Activated T-helper 1 cell treated with Interleukin-2 at 50 U/mL for 16 hours (primary cell): ENCODE data around the gene JAKMIP2.
"Not testable (repeated sequence)": the region's sequence is repeated elsewhere in the genome, so short reads cannot be mapped to it uniquely, and the experiment has no call there.

Experiments used
- DNase-seq: peaks from one replicate; pipeline ENCODE4 v3.0.0-alpha.2; 2020; ENCODE audit warnings: low read depth

JAKMIP2 gene

GRCh38 chr5:147601652-147602051 lies 180.9 kb downstream of the JAKMIP2 start:
- DNase-seq: no peak

- DNase-seq: no peak
Measured at GRCh38 chr5:147591120-147591519, 191.4 kb downstream of the JAKMIP2 start.

GRCh38 chr5:147590096-147590495 lies 192.4 kb downstream of the JAKMIP2 start:
- DNase-seq: no peak

GRCh38 chr5:147586832-147587231 lies 195.7 kb downstream of the JAKMIP2 start:
- no peak for DNase-seq

GRCh38 chr5:147586221-147586620 lies 196.3 kb downstream of the JAKMIP2 start:
- no peak for DNase-seq

GRCh38 chr5:147582272-147582671 lies 200.3 kb downstream of the JAKMIP2 start:
- not testable (repeated sequence) for DNase-seq

GRCh38 chr5:147580418-147580817 lies 202.1 kb downstream of the JAKMIP2 start:
- not testable (repeated sequence) for DNase-seq

GRCh38 chr5:147578228-147579024 lies 204.1 kb downstream of the JAKMIP2 start:
- DNase-seq: no peak

GRCh38 chr5:147576646-147577535 lies 205.6 kb downstream of the JAKMIP2 start:
- DNase-seq: no peak

- DNase-seq: no peak
Measured at GRCh38 chr5:147575598-147575997, 206.9 kb downstream of the JAKMIP2 start.

- DNase-seq: no peak
Measured at GRCh38 chr5:147573211-147573610, 209.3 kb downstream of the JAKMIP2 start.

- no peak for DNase-seq
Measured at GRCh38 chr5:147568710-147569406, 213.7 kb downstream of the JAKMIP2 start.

- DNase-seq: no peak
Measured at GRCh38 chr5:147567917-147568598, 214.5 kb downstream of the JAKMIP2 start.

GRCh38 chr5:147565524-147565923 lies 217.0 kb downstream of the JAKMIP2 start:
- DNase-seq: no peak

- DNase-seq: no peak
Measured at GRCh38 chr5:147564124-147564486, 218.4 kb downstream of the JAKMIP2 start.

- DNase-seq: no peak
Measured at GRCh38 chr5:147563466-147564123, 218.9 kb downstream of the JAKMIP2 start.

GRCh38 chr5:147561435-147561834 lies 221.1 kb downstream of the JAKMIP2 start:
- no peak for DNase-seq

GRCh38 chr5:147560718-147561331 lies 221.7 kb downstream of the JAKMIP2 start:
- DNase-seq: no peak

- no peak for DNase-seq
Measured at GRCh38 chr5:147559749-147560148, 222.8 kb downstream of the JAKMIP2 start.

- no peak for DNase-seq
Measured at GRCh38 chr5:147558826-147559225, 223.7 kb downstream of the JAKMIP2 start.
